HG02798 (cell line): ENCODE data around the gene UNC5B.
"Not testable (repeated sequence)": the region's sequence is repeated elsewhere in the genome, so short reads cannot be mapped to it uniquely, and the experiment has no call there.

Source experiments
- ATAC-seq: cut with Tn5 transposase; IDR thresholded peaks from one replicate; pipeline ENCODE4 v1.9.1; 2021; ENCODE audit warnings: mild to moderate bottlenecking; ENCODE audit not compliant: unreplicated experiment, poor library complexity

Gene UNC5B

GRCh38 chr10:71207578-71207977, 4.8 kb upstream of the UNC5B start:
- no peak for ATAC-seq

- ATAC-seq: no peak
Measured at GRCh38 chr10:71209352-71209715, 3.0 kb upstream of the UNC5B start.

- no peak for ATAC-seq
Measured at GRCh38 chr10:71209731-71210541, 2.4 kb upstream of the UNC5B start.

DNA sequence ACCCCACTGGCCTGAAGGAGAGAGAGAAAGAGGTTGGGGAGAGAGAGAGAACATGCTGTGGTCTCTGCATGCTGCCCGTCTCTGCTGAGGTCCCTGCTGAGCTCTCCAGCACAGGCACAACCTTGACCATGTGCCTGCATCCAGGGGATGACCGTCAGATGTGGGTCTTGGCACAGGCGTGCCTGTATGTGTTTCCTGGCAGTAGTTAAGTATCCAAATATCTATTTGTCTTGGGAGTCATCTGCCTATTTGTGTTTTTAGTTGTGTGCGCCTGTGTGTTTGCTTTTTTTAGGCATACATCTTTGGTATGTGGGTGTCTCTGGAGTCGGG, 1.9 kb upstream of the UNC5B start:
- no peak for ATAC-seq

DNA sequence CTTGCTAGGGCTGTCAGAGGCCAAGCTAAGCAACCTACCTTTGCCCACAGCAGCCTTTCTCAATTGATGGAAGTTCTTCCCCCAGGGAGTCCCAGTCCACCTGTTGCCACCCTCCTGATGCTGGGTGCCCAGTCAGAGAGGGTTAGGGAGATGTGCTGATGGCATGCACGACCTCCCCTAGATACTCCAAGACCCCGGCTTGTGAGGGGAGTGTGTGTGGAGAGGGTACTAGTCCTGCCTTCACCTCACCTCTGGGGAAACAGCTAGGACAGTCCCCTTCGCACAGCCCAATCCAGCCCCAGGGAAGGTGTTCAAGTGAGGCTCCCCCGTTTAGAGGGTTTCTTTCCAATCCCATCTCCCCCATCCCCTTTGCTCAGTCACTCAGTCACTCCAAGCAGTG, 1.3 kb upstream of the UNC5B start:
- ATAC-seq: no peak

GRCh38 chr10:71211775-71212317, 524 bp upstream of the UNC5B start:
- no peak for ATAC-seq

- ATAC-seq: no peak
Measured at GRCh38 chr10:71213127-71213621, 804 bp downstream of the UNC5B start.

DNA sequence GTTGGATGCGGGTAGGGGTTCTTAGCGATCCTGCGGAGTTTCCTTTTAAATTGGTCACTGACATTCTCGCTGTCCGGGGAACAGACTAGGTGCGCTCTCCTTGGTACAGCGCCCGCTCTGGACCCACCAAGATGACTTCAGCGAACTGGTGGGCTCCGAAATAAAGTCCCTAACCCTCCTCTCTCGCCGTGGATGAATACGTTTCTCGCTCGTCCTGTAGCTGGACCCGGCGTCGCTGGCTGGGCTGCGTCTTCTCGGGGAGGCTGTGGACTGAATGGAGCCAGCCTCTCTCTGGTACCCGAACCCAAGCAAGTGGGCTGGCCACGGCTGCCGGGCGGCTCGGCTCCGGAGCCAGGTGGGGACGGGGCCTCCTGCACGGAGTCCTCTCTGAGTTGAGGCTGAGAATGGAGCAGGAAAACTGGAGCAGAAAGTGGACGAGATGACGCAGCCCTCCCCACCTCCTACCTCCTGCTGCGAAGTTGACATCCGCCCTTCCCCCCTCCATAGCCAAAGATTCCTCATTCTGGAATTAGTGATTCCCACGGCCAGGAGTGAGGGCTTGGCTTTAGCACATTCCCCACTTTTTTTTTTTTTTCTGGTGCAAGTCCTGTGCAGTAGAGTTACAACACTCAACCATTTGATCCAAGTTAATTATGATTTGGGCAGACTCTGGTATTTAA, 1.5 kb downstream of the UNC5B start:
- no peak for ATAC-seq

DNA sequence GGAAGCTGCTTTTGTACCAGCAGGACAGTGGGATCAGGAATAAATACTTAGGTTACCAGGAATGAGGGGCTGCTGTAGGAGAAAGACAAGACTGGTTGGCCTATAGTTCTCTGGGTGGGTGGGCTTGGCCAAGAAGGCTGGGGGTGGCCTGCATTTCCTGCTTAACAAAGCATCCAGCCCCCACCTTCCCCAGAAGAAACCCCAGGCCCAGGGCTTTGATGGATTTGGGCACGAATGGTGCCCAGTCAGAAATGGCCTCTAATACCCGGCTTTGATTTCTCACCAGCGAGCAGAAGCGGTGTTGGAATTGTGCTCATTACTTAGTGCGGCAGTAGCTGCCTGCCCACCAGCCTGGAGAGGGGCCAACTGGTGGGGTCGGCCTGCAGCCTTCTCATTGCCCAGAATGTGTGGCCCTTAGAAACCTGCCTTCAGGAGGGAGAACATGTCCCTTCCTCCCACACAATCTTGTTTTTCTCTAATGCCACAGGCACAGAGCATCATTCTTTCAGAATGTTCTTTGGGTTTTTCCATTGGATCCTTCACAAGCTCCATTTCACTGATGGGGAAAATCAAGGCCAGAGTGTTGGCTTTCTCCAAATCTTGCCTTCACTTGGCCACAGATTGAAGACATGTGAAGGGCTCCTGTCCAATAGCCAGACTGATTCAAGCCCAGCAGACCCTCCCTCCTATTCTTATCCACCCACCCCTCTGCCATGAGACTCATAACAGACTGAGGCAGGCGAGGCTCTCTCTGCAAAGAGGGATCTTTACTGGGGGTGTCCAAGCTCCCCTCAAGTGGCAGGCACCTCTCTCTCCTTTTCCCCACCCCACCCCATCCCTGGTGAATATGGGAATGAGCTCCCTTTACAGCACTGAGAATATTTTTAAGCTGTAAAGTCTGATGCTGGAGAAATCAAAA, 2.5 kb downstream of the UNC5B start:
- ATAC-seq: no peak

DNA sequence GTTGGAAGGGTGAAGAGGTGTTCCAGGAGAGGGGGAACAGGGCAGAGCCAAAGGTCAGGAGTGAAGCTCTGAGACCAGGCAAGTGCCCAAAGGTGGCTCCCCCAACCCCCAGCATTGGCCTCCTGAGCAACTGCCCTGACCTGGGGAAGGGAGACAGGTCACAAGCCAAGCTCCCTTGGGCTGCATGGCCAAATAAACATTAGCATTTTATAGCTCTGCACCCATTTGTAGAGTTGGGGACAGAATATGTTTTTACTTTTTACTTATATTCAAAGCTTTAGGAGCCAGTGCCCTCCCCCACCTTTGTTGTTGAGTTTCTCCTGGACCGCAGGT, 4.0 kb downstream of the UNC5B start:
- ATAC-seq: no peak

DNA sequence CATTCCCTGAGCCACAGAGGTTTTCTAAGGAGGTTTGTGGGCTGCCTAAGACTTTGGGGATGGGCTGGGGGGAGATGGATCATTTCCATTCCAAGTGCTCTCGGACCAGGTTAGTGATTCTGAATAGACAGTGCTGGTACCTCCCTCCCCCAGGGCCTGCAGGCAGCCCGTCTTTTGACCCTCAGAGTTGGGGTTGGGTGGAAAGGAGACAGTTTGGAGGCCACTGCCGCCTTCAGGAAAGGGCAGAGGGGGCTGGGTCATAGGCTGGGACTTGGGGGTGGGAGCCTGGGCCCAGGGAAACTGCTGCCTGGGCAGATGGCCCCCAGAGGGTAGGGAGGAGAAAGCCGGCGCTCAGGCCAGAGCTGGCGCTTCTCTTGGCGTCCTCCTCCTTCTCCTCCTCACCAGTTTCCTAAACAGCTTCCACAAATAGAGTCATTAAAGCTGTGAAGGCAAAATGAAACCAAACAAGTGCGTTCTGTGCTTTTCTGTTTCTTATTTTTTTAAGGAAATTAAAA, 4.4 kb downstream of the UNC5B start:
- no peak for ATAC-seq

DNA sequence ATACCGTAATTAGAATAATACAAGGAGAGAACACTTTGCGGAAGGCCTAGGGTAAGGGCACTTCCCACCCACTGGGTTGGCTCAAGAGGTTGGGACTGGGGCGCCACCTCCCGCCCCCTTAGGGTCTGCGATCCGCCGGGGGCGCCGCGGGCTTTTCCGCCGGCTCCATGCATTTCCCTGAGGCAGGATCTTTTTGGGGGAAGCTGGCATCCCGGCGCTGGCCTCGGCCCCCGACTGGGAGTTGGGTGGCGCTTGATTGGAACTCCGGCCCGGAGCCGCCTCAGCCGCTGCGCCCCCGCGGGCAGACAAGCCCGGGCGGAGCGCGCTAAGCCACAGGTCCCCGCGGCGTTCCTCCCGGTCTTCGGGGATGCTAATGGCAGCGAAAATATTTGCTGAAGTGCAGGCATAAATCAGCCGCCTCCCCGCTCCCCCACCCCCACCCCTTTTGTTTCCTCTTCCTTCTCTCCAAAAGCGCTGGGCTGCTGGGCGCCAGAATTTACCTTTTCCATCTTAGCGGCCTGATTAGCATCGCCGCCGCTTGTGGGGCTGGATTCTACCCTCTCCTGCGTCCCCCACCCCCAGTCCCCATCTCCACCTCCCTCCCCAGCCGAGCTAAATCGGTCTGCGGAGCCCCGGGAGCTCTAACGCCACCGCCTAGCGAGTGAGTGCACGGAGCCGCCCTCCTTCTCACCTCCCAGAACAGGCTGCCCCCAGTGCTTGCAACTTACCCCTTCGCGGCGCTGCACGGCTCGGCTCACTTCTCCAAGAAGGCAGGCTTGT, 5.1 kb downstream of the UNC5B start:
- ATAC-seq: no peak

DNA sequence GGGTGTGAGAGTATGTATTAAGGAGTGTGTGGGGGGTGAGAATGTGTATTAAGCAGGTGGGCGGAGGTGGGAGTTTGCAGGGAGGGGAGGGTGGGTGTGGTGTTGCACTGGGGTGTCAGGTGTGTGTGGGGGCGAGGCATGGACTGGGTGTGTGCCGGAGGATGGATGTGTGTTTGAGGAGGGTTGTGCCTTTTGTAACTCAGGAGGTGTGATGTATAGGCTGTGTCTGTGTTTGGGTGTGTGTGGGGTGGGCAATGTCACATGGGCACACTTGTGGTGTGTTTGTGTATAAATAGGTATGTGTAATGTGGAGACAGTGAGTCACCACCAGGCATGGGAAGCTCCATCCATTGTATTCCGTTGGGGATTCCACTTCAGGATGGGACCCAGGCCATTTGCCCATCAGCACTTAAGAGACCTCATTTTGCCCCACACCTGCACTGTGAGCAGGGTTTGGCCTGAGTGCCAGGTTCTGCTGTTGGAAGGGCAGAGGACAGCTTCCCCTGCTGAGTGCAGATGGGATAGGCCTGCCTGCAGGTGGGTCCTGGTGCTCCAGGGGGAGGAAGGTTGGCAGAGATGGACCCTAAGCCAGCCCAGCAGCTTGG, 5.8 kb downstream of the UNC5B start:
- no peak for ATAC-seq

- no peak for ATAC-seq
Measured at GRCh38 chr10:71218651-71219050, 6.3 kb downstream of the UNC5B start.

DNA sequence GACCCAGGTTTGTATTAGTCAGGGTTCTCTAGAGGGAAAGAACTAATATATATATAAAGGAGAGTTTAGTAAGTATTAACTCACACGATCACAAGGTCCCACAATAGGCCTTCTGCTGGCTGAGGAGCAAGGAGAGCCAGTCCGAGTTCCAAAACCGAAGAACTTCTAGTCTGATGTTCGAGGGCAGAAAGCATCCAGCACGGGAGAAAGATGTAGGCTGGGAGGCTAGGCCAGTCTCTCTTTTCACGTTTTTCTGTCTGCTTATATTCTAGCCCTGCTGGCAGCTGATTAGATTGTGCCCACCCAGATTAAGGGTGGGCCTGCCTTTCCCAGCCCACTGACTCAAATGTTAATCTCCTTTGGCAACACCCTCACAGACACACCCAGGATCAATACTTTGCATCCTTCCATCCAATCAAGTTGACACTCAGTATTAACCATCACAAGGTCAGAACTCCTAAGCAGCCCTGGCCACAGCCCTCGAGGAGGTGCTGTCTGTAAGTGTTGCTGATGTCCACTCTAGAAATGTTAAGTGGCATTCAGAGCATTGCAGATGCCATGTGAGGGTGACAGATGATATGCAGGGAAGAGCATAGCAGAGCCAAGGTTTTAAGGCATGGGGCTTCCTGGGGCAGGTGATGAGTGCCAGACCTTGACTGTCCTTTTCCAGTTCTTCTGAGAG, 7.0 kb downstream of the UNC5B start:
- not testable (repeated sequence) for ATAC-seq

DNA sequence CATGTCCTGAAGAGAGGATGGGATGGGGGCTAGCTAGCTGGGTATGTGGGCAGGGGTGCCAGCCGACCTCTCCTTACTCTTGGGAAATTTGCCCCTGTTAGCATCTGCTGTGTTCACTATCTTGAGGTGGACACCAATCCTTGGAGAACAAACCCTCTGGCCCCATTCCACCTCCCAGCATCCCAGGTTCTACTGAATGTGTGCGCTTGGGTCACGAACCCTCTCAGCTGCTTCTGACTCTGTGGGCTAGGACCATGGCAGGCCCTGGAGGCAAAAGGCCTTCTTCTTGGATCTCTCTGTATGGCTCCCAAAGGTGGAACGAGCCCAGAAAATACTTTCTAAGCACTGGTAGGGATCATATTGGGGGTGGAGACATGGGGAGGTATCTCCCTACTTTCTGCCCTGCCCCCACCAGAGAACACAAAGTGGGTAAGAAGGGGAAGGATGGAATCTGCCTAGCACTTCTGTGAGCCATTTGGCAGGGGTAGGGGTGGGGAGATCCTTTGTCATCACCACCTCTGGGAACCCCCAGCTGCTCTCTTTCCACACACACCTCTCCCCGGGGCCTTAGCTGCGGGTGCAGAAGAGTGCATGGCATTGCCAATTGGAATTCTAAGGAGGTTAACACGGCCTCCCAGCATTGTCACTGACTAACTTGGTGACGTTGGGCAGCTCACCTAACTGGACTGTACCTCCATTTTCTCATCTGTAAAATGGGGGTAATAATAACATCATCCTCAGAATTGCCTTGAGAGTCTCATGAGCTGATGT, 7.7 kb downstream of the UNC5B start:
- no peak for ATAC-seq

DNA sequence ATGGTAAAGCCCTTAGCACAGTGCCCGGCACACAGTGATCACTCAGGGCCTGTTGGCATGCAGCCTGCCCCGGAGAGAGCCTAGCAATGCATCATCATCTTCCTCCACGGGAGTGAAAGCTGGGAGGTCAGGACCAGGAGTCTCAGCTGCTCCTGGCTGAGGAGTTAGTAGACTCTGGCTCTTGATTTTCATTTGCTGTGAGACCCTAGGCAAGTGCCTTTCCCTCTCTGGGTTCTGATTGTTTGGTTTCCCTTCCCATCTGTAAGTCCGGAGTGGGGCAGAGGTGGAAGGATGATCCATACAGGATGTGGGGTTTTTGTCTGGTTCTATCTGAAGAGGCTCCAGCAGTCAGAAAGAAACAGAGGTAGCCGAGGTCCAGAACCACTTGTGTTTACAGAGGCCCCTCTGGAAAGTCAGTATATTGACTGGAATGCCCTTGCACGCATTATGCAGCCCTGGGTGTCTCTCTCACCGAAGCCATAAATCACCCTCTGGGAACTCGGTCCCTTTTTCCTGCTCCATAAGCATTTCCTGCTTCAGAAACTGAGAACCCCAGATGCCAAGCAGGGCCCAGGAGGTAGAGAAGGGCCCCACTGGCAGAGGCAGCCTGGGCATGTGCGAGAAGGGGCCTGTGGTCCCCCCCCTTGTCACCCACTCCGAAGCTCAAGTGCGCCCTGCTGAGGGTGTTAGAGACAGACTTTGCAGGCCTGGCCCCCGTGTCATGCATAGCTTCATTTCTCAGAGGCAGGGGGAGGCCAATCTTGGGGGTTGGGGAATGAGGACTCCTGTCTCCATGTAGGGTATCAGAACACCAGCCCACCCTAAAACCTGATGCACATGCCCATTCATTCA, 8.5 kb downstream of the UNC5B start:
- ATAC-seq: no peak
